ENCODE results near the gene CERCAM.

CERCAM gene

DNA sequence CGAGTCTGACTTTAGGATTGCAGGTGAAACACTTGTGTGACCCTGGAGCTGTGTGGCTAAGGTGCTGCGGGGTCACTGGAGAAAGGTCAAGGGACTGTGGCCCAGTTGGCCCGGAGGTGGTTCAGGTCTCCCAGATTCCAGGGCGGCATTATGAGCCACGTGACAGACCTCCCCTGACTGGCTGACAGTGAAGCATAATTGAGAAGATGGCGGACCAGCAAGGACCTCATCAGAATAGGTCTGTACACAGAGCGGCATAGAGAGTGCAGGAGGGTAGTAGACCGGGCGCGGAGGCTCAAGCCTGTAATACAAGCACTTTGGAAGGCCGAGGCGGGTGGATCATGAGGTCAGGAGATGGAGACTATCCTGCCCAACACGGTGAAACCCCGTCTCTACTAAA, 34.3 kb downstream of the CERCAM start:
- DNase-seq (ENCODE audit: low read depth in 1 of 2, low spot score in 1 of 2) = no peak

DNA sequence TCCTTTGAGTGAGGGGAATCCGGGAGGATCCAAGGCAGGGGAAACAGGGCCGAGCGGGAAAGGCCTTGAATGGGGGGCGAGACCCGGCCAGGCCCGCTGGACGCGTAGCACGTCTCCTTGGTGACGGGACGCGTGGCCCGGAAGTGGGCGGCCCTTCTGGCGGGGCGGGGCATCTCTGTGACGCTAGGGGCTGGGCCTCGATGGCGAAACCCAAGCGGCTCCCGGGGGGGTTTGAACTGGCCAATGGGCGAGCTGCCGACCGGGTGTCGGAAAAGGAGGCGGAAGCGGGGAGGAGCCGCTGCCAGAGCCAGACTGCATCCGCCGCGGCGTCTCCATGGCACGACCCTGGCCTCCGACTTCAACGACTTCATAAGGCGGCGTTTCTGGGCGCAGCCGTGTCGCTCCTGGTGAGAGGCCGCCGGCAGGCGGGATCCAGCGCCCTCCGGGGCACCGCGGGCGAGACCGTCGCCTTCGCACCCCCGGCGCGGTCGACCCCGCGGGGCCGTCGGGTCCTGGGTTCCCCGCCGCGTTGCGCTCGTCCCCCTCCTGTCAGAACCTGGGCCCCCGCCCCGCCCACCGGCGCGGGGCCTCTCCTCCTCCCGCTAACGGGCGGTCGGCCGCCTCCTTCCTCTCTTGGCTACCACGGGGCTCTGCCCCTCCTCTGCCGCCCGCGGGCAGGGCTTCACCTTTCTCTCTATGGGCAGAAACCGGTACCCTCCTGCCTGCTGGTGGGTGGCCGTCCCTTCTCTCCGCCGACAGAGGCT, 35.4 kb downstream of the CERCAM start, which contains the start of gene ODF2:
Gene ODF2, plus strand, starts transcription at position 158 of the 764 bp plus-strand sequence. Its CDS starts 86 bp downstream, at position 244.
- peak; percentile 96 for DNase-seq (ENCODE audit: low read depth in 1 of 2, low spot score in 1 of 2)

DNA sequence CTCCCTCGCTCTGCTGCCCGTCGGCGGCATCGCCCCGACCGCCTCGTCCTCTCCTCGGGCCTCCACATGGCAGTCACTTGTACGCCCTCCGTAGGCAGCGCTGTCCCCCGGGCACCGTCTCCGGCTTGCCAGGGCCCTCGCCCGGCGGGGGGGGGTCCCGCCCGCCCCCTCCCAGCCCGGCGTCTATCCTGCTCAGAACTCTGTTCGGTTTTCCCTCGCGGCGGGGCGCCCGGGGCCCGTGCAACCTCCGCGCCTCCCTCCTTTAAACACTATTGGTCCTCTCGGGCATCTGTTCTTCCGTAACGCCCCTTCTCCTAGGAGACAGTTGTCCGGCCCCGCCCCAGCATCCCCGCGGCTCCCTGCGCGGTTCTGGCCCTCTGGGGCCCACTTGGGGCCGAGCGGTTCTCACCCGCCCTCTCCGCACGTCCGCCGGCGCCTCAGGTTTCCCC, 36.0 kb downstream of the CERCAM start:
- DNase-seq (ENCODE audit: low read depth in 1 of 2, low spot score in 1 of 2) = peak; percentile 42 to 44

DNA sequence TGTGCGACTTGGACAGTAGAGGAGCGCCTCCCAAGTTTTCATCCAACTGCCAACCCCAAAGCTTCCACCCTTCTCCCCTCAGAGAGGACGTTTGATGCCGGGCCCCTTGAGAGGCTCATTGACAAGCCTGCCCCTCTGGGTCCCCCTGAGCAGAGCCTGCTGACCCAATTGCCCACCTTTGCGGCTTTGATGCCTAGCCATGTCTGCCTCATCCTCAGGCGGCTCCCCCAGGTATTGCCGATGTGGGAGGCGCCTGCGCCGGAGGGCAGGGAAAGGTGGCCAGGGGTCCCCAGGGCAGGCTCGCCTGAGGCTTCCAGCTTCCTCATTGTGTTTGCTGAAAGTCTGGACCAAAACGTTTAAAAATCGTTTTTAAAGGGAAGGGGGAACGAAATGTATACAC, 36.5 kb downstream of the CERCAM start:
- no peak for DNase-seq (ENCODE audit: low read depth in 1 of 2, low spot score in 1 of 2)

DNA sequence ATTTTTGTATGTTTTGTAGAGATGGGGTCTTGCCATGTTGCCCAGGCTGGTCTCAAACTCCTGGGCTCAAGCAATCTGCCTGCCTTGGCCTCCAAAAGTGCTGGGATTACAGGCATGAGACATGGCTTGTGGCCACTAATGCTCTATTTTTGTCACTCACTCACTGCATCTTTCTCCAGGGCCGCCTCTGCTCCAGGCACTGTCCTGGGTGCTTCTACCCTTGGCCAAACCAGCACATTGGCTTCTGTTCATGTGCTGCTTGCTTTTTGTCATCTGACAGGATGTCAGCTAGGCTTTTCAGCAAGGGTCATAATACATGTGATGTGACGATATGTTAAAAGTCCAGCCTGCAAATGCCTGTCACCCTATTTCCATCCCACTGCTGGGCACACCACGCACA, 38.4 kb downstream of the CERCAM start:
- DNase-seq (ENCODE audit: low read depth in 1 of 2, low spot score in 1 of 2) = no peak

DNA sequence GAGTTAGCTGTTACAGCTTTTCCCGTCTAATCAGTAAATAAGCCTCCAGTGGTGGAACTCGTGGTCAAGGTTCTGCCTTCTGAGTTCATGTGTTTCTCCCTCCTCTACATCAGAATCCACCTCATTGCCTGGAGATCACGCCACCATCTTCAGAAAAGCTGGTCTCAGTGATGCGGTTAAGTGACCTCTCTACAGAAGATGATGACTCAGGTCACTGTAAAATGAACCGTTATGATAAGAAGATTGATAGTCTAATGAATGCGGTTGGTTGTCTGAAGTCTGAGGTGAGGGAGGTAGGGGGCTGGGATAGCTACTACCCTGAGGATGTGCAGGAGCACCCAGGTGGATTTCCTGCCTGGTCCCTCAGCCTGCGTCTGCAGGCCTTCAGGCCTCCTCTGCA, 48.4 kb downstream of the CERCAM start:
- no peak for DNase-seq (ENCODE audit: low read depth in 1 of 2, low spot score in 1 of 2)

DNA sequence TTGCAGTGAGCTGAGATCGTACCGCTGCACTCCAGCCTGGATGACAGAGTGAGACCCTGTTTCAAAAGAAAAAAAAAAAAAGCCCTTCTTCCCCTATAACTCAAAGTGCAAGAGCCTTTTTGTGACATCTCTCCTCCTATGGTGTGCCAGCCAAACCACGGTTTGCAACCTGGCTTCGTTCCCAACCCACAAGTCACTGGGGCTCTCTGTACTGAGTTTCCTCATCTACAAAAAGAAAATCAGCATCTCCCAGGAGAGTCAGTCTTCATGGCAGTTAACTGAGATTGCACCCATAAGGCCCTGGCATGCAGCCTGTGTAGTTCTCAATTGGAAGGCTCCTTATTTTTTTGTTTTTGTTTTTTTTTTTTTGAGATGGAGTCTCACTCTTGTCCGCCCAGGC, 49.9 kb downstream of the CERCAM start:
- no peak for DNase-seq (ENCODE audit: low read depth in 1 of 2, low spot score in 1 of 2)

DNA sequence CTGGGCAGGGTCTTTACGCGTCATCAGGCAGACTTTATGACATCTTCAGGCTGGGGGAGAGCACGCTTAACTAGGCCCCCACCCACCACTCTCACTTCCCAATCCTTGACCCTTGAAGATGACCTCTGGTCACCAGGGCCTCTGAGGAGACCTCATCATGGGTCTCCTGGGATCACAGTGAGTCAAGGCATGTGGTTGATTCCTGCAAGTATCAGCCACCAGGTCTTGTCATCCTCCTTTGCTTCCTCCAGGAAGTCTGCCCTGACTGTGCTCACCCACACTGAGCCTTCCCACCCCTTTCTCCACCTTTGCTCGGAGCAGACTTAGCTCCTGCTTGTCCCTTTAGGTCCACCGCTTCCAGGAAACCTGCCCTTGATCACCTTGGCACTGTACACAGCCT, 52.4 kb downstream of the CERCAM start:
- DNase-seq (ENCODE audit: low read depth in 1 of 2, low spot score in 1 of 2) = no peak

DNA sequence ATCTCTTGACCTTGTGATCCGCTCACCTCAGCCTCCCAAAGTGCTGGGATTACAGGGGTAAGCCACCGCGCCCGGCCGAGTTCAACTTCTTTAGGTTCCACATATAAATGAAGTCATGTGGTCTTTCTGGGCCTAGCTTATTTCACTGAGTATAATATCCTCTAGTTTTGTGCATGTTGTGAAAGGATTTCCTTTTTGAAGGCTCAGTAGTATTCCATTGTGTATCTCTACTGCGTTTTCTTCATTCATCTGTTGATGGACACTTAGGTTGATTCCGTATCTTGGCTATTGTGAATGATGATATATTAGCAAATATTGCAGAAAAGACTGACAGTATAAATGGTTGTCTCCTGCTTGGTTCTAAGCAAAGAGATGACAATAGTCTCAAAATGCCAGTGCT, 55.2 kb downstream of the CERCAM start:
- DNase-seq (ENCODE audit: low read depth in 1 of 2, low spot score in 1 of 2) = no peak

DNA sequence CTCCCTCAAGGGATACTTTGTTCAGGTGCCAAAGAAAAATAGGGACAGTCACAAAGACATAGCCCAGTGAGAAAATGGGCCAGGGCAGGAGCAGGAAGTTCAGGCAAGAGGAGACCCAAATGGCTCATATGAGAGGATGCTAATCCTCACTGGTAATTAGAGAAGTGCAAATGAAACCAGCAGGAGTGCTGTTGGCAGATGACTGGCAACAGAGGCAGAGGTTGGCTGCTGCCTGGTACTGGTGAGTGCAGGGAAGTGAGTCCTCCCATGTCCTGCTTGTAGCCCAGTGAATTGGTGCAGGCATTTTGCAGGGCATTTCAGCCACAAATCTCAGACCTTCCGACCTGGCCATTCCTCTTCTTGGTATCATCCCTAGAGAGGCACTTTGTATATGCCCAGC, 58.6 kb downstream of the CERCAM start:
- DNase-seq (ENCODE audit: low read depth in 1 of 2, low spot score in 1 of 2) = no peak

DNA sequence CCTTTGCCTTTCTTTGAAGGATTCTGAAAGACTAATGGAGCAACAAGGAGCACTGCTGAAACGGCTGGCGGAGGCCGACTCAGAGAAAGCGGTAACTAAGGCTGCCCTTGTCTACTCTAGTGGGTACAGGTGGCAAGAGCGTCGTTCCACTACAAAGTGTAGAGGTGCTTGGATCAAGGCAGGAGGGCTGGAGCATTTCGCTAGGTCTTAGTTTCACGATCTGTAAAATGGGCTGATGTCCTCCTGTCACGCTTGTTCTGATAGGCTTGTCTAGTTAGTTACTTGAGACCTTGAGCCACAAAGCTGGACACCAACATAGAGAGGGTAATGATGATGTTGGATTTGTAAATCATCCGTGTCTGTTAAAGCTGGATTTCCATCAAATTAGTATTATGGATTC, 60.9 kb downstream of the CERCAM start:
- DNase-seq (ENCODE audit: low read depth in 1 of 2, low spot score in 1 of 2) = no peak

DNA sequence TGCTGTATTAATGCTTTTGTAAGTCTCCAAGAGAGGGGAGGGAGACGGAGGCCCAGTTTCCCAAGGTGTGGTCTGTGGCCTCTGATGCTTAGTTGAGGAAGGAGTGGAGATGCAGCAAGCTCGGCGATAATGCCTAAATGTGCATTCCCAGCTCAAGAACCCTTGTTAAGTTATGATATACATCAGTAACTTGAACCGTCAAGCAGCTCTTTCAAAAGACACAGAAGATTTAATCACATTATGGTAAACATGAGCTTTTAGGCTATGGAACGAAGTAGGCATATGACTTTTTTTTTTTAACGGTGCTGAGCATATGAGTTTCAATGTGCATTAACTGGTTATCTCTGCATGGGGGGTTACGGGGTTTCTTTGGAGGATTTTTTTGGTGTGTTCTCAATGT, 61.5 kb downstream of the CERCAM start:
- DNase-seq (ENCODE audit: low read depth in 1 of 2, low spot score in 1 of 2) = no peak

DNA sequence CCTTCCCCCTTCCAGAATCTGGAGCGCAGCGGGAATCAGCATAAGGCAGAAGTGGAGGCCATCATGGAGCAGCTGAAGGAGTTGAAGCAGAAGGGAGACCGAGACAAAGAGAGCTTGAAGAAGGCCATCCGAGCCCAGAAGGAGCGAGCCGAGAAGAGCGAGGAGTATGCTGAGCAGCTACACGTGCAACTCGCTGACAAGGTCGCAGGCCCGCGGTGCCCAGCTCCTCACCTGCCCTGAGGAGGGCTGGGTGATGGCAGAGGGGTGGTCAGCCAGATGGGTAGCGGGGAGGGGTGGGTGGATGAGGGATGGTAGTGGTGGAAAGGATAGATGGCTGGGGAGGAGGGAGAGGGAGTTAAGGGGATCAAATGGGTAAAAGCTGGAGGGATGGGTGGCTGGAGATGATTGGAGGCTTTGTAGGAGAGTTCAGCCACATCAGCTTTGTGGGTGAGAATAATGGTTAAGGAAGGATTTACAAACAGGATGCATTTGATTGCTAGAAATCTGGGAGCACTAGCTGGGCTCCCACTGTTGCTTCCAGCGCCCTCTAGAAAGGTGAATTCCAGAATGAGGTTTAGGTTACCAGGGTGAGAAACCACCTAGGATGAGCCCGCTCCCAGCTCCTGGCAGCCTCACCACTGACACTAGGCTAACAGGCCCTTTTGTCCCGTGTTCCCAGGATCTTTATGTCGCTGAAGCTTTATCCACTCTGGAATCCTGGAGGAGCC, 64.2 kb downstream of the CERCAM start:
- no peak for DNase-seq (ENCODE audit: low read depth in 1 of 2, low spot score in 1 of 2)

DNA sequence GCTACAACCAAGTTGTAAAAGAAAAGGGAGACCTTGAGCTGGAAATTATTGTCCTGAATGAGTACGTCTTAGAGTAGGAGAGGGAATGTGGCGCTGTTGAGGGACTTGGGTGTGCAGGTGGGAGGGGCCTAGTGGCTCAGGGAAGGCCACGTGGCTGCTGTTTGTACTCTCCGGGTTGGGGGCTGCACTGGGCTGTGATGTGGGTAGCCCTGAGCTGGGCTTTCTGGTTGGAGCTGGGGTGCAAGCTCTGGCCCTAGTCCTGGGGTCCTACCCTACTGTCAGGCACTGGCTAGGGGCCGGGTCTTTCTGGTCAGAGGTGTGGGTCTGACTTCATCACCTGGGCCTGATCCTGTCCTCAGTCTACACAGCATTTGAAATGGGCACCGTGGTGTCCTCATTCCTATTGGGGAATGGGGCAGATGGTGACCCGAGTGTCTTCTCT, 64.8 kb downstream of the CERCAM start:
- DNase-seq (ENCODE audit: low read depth in 1 of 2, low spot score in 1 of 2) = no peak

DNA sequence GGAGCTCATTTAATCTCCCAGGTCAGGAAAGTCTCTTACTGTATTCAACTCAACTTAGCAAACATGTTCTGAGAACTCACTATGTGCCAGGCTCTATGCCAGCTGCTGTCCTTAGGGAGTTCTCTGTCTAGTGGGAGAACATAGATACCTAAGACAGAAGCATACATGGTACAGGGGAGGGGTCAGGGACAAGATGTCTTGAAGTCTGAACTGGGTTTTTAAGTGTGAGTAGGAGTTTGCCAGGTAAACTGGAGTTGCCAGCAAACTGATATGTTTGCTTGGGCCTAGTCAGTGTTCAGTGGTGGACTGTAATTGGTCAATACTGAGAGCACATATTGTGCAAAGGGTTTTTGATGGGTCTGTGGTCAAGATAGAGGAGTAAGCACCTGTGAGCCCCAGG, 65.5 kb downstream of the CERCAM start:
- DNase-seq (ENCODE audit: low read depth in 1 of 2, low spot score in 1 of 2) = no peak
